GM18858 (cell line): ENCODE measurements around the gene MARK2.

Experiments
- ATAC-seq: cut with Tn5 transposase; IDR thresholded peaks from one replicate; pipeline ENCODE4 v1.9.1; 2021; ENCODE audit not compliant: unreplicated experiment

Gene MARK2

GRCh38 chr11:63907808-63908530, 69.1 kb downstream of the MARK2 start:
- ATAC-seq: no peak

GRCh38 chr11:63908631-63909401, 69.9 kb downstream of the MARK2 start:
- no peak for ATAC-seq

GRCh38 chr11:63909591-63910506, 70.9 kb downstream of the MARK2 start:
- ATAC-seq: no peak

GRCh38 chr11:63910675-63911074, 71.8 kb downstream of the MARK2 start:
- ATAC-seq: no peak

- no peak for ATAC-seq
Measured at GRCh38 chr11:63911440-63911839, 72.5 kb downstream of the MARK2 start.

GRCh38 chr11:63911876-63912275, 73.0 kb downstream of the MARK2 start:
- no peak for ATAC-seq

GRCh38 chr11:63912678-63913077, 73.8 kb downstream of the MARK2 start:
- no peak for ATAC-seq

- no peak for ATAC-seq
Measured at GRCh38 chr11:63913866-63914830, 75.2 kb downstream of the MARK2 start.

GRCh38 chr11:63914896-63915691, 76.2 kb downstream of the MARK2 start:
- no peak for ATAC-seq

GRCh38 chr11:63915961-63916836, 77.3 kb downstream of the MARK2 start:
- ATAC-seq: no peak

- ATAC-seq: no peak
Measured at GRCh38 chr11:63916837-63917691, 78.2 kb downstream of the MARK2 start, which contains the start of gene RCOR2. Gene RCOR2 (minus strand): TSS chr11:63917164. CDS start chr11:63916456, 708 bp downstream.

GRCh38 chr11:63917692-63918506, 79.0 kb downstream of the MARK2 start:
- ATAC-seq: no peak

GRCh38 chr11:63918507-63919191, 79.7 kb downstream of the MARK2 start:
- ATAC-seq: no peak

GRCh38 chr11:63919267-63920125, 80.6 kb downstream of the MARK2 start:
- ATAC-seq: no peak
